Mesothelial cell of epicardium (in vitro differentiated cells): ENCODE results near the gene ABL1. TPM values are rescaled to one million over a fixed set of nuclear protein-coding genes. Genes with fewer than 3 reads are reported as not detected.

Experiments
- DNase-seq, 2 experiments: peaks; one replicate each; pipeline ENCODE4 v3.0.0; 2021; ENCODE audit warnings: low spot score in 2 of 2; ENCODE audit not compliant: unreplicated experiment in 2 of 2
- H3K27ac Mint-ChIP-seq: 2 replicates; pipeline ENCODE4 v1.8.0; 2021; ENCODE audit warnings: mixed read lengths
- H3K27me3 Mint-ChIP-seq: 2 replicates; pipeline ENCODE4 v1.8.0; 2021; ENCODE audit warnings: low read depth, mixed read lengths
- H3K36me3 Mint-ChIP-seq: 2 replicates; pipeline ENCODE4 v1.8.0; 2021; ENCODE audit warnings: mixed read lengths
- H3K4me1 Mint-ChIP-seq: 2 replicates; pipeline ENCODE4 v1.8.0; 2021; ENCODE audit warnings: mixed read lengths
- H3K4me3 Mint-ChIP-seq: 2 replicates; pipeline ENCODE4 v1.8.0; 2021; ENCODE audit warnings: mild to moderate bottlenecking, moderate library complexity, mixed read lengths
- H3K9me3 Mint-ChIP-seq: 2 replicates; pipeline ENCODE4 v1.8.0; 2021; ENCODE audit warnings: mixed read lengths
- CTCF ChIP-seq: fragments of 200-600 bp; sonication (generic); IDR thresholded peaks from one replicate; pipeline ENCODE4 v1.5.0; 2021; ENCODE audit warnings: antibody characterized with exemption; ENCODE audit not compliant: unreplicated experiment
- total RNA-seq: library from RNA; stranded (reverse); gene quantifications from 3 replicates; pipeline ENCODE4 v1.2.1, GENCODE V29; 2021

Gene ABL1
- total RNA-seq, 1 donor from 2014 or later = 117 TPM

- DNase-seq = no peak
- no peaks in the 10 kb centered on the region for H3K27me3 Mint-ChIP-seq
- H3K36me3 Mint-ChIP-seq = peaks cover 4% of the 10 kb centered on the region
- no peaks in the 10 kb centered on the region for H3K9me3 Mint-ChIP-seq
- peaks cover 6% of the 10 kb centered on the region for H3K4me1 Mint-ChIP-seq
- TF ChIP-seq CTCF = no peak
- no peak overlapping the region for H3K4me3 Mint-ChIP-seq
- H3K27ac Mint-ChIP-seq = peak overlapping the region; percentile 43
These were observed 58.5 kb downstream of the ABL1 start for GRCh38 chr9:130893341-130894101.

DNA sequence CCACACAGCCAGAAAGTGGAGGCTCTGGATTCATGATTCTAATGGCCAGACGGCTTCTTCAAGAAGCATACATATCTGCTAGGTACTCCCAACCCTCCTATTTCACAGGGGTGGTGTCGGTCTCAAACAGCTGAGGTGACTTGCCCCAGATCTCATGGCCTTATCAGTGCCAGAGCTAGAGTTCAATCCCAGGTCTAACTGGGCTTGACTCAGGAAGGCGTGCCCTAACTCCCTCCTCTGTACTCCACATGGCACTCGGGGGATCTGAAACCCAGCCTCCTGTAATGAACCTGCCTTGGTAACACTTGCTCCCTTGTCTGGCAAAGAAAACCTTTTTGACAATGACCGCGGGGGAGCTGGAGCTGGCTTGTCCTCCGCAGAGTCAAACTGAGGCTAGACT is 59.5 kb downstream of the ABL1 start:
- TF ChIP-seq CTCF = no peak
- H3K4me3 Mint-ChIP-seq = no peak overlapping the region
- no peaks in the 10 kb centered on the region for H3K27me3 Mint-ChIP-seq
- peaks cover 1% of the 10 kb centered on the region for H3K36me3 Mint-ChIP-seq
- no peak for DNase-seq
- H3K4me1 Mint-ChIP-seq = peaks cover 6% of the 10 kb centered on the region
- no peaks in the 10 kb centered on the region for H3K9me3 Mint-ChIP-seq
- peak overlapping the region; percentile 50 for H3K27ac Mint-ChIP-seq

DNA sequence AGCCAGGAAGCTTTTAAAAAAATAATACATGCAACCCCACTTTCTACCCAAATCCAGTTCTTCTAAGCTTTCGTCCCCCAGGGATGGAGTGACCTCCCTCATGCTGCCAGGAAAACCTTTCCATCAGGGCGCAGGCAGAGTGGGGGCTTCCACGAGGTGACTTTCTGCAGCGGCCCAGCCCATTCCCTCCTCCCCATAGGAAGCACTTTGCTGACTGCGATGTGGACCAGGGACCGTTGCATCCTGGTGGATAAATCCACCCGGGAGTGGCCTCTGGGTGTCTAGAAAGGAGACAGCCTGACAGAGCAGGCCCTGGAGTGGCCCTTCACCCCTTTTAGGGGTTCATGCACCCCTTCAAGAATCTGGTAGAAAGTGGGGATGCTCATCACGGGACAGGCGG is 60.0 kb downstream of the ABL1 start:
- no peak for TF ChIP-seq CTCF
- Mint-ChIP-seq H3K36me3 (peaks cover 1% of the 10 kb centered on the region), H3K27ac (peak overlapping the region; percentile 50), H3K27me3 (peaks cover 3% of the 10 kb centered on the region), H3K4me3 (no peak overlapping the region), H3K4me1 (peaks cover 6% of the 10 kb centered on the region), H3K9me3 (no peaks in the 10 kb centered on the region)
- no peak for DNase-seq

GRCh38 chr9:130895481-130896232 is 60.6 kb downstream of the ABL1 start:
- TF ChIP-seq CTCF = no peak
- Mint-ChIP-seq H3K4me1 (peaks cover 6% of the 10 kb centered on the region), H3K9me3 (no peaks in the 10 kb centered on the region), H3K36me3 (peaks cover 1% of the 10 kb centered on the region), H3K27ac (no peak overlapping the region), H3K27me3 (peaks cover 3% of the 10 kb centered on the region), H3K4me3 (no peak overlapping the region)
- DNase-seq = no peak

DNA sequence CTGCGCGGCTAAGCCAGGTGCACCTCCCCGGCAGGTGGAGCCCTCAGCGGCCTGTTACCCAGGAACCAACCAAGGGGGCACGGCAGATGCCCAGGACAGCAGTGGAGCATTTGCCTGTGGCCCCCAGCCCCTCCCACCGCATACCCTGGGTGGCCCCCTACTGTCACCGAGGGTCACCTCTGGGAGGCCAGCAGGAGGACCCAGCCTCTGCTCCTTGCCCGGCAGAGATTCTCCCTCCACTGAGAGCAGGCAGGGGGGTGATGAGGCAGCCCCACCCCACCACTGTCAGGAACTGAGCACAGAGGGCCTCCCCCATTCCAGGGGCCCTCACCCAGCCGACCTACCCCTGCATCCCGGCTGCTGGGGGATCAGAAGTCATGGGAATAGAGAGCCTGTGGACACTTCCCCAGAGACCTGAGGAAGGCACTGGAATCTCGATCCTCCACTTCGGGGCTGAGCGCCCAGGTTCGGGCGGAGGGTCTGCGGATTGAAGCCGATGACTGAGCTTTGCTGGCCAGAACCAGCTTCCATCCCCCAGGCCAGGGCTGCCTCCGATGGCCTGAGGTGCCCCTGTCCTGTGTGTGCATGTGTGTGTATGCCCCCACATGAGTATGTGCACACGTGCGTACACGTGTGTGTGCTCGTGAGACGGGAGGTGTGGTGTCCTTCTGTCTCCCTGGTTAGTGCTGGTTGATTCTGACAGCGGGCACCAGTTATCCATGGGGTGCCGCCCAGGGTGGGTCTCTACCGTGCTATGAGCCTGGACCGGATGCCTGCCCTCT is 61.4 kb downstream of the ABL1 start, which contains the start of gene QRFP:
TSS of gene QRFP (minus strand) at position 580 of the 782 bp plus-strand sequence. CDS start 2,974 bp downstream, outside the sequence.
- TF ChIP-seq CTCF = no peak
- no peak for DNase-seq
- peaks cover 6% of the 10 kb centered on the region for H3K27me3 Mint-ChIP-seq
- peaks cover 6% of the 10 kb centered on the region for H3K4me1 Mint-ChIP-seq
- H3K27ac Mint-ChIP-seq = no peak within 1 kb of the TSS
- H3K9me3 Mint-ChIP-seq = no peaks in the 10 kb centered on the region
- no peak within 1 kb of the TSS for H3K4me3 Mint-ChIP-seq
- peaks cover 1% of the 10 kb centered on the region for H3K36me3 Mint-ChIP-seq
